ENCODE data around the gene TM9SF4. TPM values are rescaled to one million over a fixed set of nuclear protein-coding genes. Genes with fewer than 3 reads are reported as not detected.

TM9SF4 gene
- total RNA-seq, 1 experiment from 2014 or later: 54.4 TPM

- H3K36me3 ChIP-seq (ENCODE audit: insufficient read depth, low read length, poor library complexity, severe bottlenecking): peaks cover 44% of the 10 kb centered on the region
- POLR2A ChIA-PET (ENCODE audit: low non-redundant PET): no interaction called here
- TF ChIP-seq EZH2 (IDR thresholded peaks at IDR 0.05; ENCODE audit: borderline replicate concordance, low read depth, low read length, poor library complexity, severe bottlenecking): no peak
- TF ChIP-seq CTCF (conservative IDR thresholded peaks at IDR 0.05; ENCODE audit: low read depth, low read length): no peak
- H3K9me3 ChIP-seq (ENCODE audit: low read depth, low read length, poor library complexity, severe bottlenecking): no peaks in the 10 kb centered on the region
- no peaks in the 10 kb centered on the region for H3K27me3 ChIP-seq (replicated peaks; ENCODE audit: insufficient read depth, low read depth, low read length, poor library complexity)
- no TSS peak for BruUV-seq (replicated peaks)
- H3K4me3 ChIP-seq (ENCODE audit: low read depth, low read length, poor library complexity, severe bottlenecking): no peak overlapping the region
- no peak for DNase-seq (ENCODE audit: low spot score)
- H3K4me1 ChIP-seq (ENCODE audit: insufficient read depth, low read length, poor library complexity, severe bottlenecking): no peaks in the 10 kb centered on the region
- CTCF ChIA-PET: no interaction called here
- no peak overlapping the region for H3K27ac ChIP-seq (ENCODE audit: low read depth, low read length, poor library complexity, severe bottlenecking)
- intact Hi-C loops (cut with micrococcal nuclease; ENCODE audit: unreplicated experiment): no loop called here
Observed at GRCh38 chr20:32158351-32158750, 48.8 kb downstream of the TM9SF4 start.

GRCh38 chr20:32158943-32159660 lies 49.6 kb downstream of the TM9SF4 start:
- no peak for DNase-seq (ENCODE audit: low spot score)
- ChIA-PET POLR2A (ENCODE audit: low non-redundant PET) (no interaction called here), CTCF (no interaction called here)
- Histone ChIP-seq H3K27ac (ENCODE audit: low read depth, low read length, poor library complexity, severe bottlenecking) (no peak overlapping the region), H3K36me3 (ENCODE audit: insufficient read depth, low read length, poor library complexity, severe bottlenecking) (peaks cover 48% of the 10 kb centered on the region), H3K27me3 (replicated peaks; ENCODE audit: insufficient read depth, low read depth, low read length, poor library complexity) (no peaks in the 10 kb centered on the region), H3K4me3 (ENCODE audit: low read depth, low read length, poor library complexity, severe bottlenecking) (no peak overlapping the region), H3K9me3 (ENCODE audit: low read depth, low read length, poor library complexity, severe bottlenecking) (no peaks in the 10 kb centered on the region), H3K4me1 (ENCODE audit: insufficient read depth, low read length, poor library complexity, severe bottlenecking) (no peaks in the 10 kb centered on the region)
- intact Hi-C loops (cut with micrococcal nuclease; ENCODE audit: unreplicated experiment): no loop called here
- TF ChIP-seq EZH2 (IDR thresholded peaks at IDR 0.05; ENCODE audit: borderline replicate concordance, low read depth, low read length, poor library complexity, severe bottlenecking) (no peak), CTCF (conservative IDR thresholded peaks at IDR 0.05; ENCODE audit: low read depth, low read length) (no peak)
- BruUV-seq (replicated peaks): no TSS peak

- no TSS peak for BruUV-seq (replicated peaks)
- CTCF ChIA-PET: no interaction called here
Observed at GRCh38 chr20:32159766-32160221, 50.3 kb downstream of the TM9SF4 start.

More at GRCh38 chr20:32159766-32160221, 50.3 kb downstream of the TM9SF4 start:
- H3K36me3 ChIP-seq (ENCODE audit: insufficient read depth, low read length, poor library complexity, severe bottlenecking): peaks cover 54% of the 10 kb centered on the region
- TF ChIP-seq CTCF (conservative IDR thresholded peaks at IDR 0.05; ENCODE audit: low read depth, low read length) (no peak), EZH2 (IDR thresholded peaks at IDR 0.05; ENCODE audit: borderline replicate concordance, low read depth, low read length, poor library complexity, severe bottlenecking) (no peak)
- H3K27me3 ChIP-seq (replicated peaks; ENCODE audit: insufficient read depth, low read depth, low read length, poor library complexity): no peaks in the 10 kb centered on the region
- no peaks in the 10 kb centered on the region for H3K9me3 ChIP-seq (ENCODE audit: low read depth, low read length, poor library complexity, severe bottlenecking)
- intact Hi-C loops (cut with micrococcal nuclease; ENCODE audit: unreplicated experiment): no loop called here
- H3K4me1 ChIP-seq (ENCODE audit: insufficient read depth, low read length, poor library complexity, severe bottlenecking): no peaks in the 10 kb centered on the region
- H3K4me3 ChIP-seq (ENCODE audit: low read depth, low read length, poor library complexity, severe bottlenecking): no peak overlapping the region
- H3K27ac ChIP-seq (ENCODE audit: low read depth, low read length, poor library complexity, severe bottlenecking): no peak overlapping the region
- POLR2A ChIA-PET (ENCODE audit: low non-redundant PET): no interaction called here
- DNase-seq (ENCODE audit: low spot score): no peak

All from A673 (cell line).